Kidney epithelial cell (primary cell): ENCODE data around the gene HOXC10. TPM values are rescaled to one million over a fixed set of nuclear protein-coding genes. Genes with fewer than 3 reads are reported as not detected.

Experiments
- DNase-seq: peaks from one replicate; pipeline ENCODE4 v3.0.0-alpha.2; 2010; ENCODE audit warnings: low read depth
- H3K27me3 ChIP-seq: 2 replicates; pipeline ENCODE4 v1.6.0; 2011; ENCODE audit warnings: low read length; ENCODE audit not compliant: control insufficient read depth, insufficient read depth
- H3K36me3 ChIP-seq: 2 replicates; pipeline ENCODE4 v1.5.1; 2011; ENCODE audit warnings: low read length; ENCODE audit not compliant: control insufficient read depth, insufficient read depth
- H3K4me3 ChIP-seq: 2 replicates; pipeline ENCODE4 v1.5.1; 2011; ENCODE audit warnings: low read depth, mild to moderate bottlenecking, control low read depth, low read length
- total RNA-seq: library from RNA; depleted of rRNA; stranded (reverse); fragments of >200 nt; gene quantifications from 2 replicates; pipeline ENCODE4 v1.2.3, GENCODE V29; 2015
- TF ChIP-seq, protein P1 (sequence below): IDR thresholded peaks from 2 replicates; pipeline ENCODE4 v1.5.1; 2011; ENCODE audit warnings: mild to moderate bottlenecking, moderate library complexity, low read length, control low read depth, inconsistent platforms; ENCODE audit not compliant: insufficient read depth, poor library complexity, severe bottlenecking

Gene HOXC10
- total RNA-seq, 1 donor from 2014 or later: 5.9 TPM

DNA sequence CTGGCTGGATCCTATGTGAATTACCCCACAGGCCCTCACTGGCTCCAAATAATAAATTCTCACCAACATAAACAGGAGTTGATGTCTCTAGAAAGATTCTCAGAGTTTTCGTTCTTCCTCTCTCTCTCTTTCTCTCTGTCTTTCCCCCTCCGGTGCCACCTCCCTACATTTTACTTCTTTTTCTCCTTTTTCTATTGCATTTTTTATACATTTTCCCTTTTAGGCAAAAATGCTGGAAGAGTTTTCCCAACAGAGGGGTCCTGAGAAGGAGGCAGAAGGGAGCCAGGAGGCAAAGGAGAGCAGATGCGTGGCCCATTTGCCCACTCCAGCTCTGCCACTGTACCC lies 42.5 kb downstream of the HOXC10 start:
- Histone ChIP-seq H3K36me3 (no peaks in the 10 kb centered on the region), H3K4me3 (no peak overlapping the region), H3K27me3 (peaks cover 20% of the 10 kb centered on the region)
- TF ChIP-seq, protein P1, sequence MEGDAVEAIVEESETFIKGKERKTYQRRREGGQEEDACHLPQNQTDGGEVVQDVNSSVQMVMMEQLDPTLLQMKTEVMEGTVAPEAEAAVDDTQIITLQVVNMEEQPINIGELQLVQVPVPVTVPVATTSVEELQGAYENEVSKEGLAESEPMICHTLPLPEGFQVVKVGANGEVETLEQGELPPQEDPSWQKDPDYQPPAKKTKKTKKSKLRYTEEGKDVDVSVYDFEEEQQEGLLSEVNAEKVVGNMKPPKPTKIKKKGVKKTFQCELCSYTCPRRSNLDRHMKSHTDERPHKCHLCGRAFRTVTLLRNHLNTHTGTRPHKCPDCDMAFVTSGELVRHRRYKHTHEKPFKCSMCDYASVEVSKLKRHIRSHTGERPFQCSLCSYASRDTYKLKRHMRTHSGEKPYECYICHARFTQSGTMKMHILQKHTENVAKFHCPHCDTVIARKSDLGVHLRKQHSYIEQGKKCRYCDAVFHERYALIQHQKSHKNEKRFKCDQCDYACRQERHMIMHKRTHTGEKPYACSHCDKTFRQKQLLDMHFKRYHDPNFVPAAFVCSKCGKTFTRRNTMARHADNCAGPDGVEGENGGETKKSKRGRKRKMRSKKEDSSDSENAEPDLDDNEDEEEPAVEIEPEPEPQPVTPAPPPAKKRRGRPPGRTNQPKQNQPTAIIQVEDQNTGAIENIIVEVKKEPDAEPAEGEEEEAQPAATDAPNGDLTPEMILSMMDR: no peak
- no peak for DNase-seq

DNA sequence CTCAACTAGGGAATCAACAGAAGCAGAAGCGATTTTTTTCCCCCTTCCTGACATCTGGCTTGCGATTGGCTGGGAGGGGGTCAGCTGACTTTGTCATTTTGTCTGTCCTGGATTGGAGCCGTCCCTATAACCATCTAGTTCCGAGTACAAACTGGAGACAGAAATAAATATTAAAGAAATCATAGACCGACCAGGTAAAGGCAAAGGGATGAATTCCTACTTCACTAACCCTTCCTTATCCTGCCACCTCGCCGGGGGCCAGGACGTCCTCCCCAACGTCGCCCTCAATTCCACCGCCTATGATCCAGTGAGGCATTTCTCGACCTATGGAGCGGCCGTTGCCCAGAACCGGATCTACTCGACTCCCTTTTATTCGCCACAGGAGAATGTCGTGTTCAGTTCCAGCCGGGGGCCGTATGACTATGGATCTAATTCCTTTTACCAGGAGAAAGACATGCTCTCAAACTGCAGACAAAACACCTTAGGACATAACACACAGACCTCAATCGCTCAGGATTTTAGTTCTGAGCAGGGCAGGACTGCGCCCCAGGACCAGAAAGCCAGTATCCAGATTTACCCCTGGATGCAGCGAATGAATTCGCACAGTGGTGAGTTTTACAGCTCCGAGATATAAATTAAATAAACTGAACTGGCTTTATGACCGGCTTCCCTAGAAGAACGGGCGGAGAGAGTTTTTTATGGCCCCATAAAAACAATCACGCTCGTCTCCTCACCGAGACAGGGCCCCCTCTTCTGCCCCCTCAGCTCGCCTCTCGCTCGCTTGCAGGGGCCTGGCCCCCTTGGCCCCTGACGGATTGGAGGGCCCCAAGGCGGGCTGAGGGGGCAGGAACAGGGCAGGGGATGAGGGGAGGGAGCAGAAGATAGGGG lies 43.6 kb downstream of the HOXC10 start, which contains the start of gene HOXC6:
TSS of gene HOXC6 (plus strand) at position 127 of the 888 bp plus-strand sequence. CDS start at position 209, 82 bp downstream.
- TF ChIP-seq, protein P1: no peak
- peak within 1 kb of the TSS; percentile 22 for H3K4me3 ChIP-seq
- no peak for DNase-seq

DNA sequence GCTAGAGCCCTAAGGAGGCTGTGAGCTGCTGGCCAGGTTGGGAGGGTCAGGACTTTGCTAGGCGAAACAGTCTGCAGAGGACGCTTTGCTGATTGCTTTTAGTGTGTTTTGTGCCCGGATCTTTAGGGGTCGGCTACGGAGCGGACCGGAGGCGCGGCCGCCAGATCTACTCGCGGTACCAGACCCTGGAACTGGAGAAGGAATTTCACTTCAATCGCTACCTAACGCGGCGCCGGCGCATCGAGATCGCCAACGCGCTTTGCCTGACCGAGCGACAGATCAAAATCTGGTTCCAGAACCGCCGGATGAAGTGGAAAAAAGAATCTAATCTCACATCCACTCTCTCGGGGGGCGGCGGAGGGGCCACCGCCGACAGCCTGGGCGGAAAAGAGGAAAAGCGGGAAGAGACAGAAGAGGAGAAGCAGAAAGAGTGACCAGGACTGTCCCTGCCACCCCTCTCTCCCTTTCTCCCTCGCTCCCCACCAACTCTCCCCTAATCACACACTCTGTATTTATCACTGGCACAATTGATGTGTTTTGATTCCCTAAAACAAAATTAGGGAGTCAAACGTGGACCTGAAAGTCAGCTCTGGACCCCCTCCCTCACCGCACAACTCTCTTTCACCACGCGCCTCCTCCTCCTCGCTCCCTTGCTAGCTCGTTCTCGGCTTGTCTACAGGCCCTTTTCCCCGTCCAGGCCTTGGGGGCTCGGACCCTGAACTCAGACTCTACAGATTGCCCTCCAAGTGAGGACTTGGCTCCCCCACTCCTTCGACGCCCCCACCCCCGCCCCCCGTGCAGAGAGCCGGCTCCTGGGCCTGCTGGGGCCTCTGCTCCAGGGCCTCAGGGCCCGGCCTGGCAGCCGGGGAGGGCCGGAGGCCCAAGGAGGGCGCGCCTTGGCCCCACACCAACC lies 44.8 kb downstream of the HOXC10 start:
- TF ChIP-seq, protein P1: no peak
- Histone ChIP-seq H3K27me3 (peaks cover 27% of the 10 kb centered on the region), H3K4me3 (no peak overlapping the region), H3K36me3 (no peaks in the 10 kb centered on the region)
- DNase-seq: no peak

More for the DNA sequence above, 43.6 kb downstream of the HOXC10 start, which contains the start of gene HOXC6:
- peaks cover 25% of the 10 kb centered on the region for H3K27me3 ChIP-seq
- no peaks in the 10 kb centered on the region for H3K36me3 ChIP-seq

DNA sequence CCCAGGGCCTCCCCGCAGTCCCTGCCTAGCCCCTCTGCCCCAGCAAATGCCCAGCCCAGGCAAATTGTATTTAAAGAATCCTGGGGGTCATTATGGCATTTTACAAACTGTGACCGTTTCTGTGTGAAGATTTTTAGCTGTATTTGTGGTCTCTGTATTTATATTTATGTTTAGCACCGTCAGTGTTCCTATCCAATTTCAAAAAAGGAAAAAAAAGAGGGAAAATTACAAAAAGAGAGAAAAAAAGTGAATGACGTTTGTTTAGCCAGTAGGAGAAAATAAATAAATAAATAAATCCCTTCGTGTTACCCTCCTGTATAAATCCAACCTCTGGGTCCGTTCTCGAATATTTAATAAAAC lies 45.5 kb downstream of the HOXC10 start:
- no peaks in the 10 kb centered on the region for H3K36me3 ChIP-seq
- no peak overlapping the region for H3K4me3 ChIP-seq
- TF ChIP-seq, protein P1: no peak
- H3K27me3 ChIP-seq: peaks cover 27% of the 10 kb centered on the region
- DNase-seq: no peak

DNA sequence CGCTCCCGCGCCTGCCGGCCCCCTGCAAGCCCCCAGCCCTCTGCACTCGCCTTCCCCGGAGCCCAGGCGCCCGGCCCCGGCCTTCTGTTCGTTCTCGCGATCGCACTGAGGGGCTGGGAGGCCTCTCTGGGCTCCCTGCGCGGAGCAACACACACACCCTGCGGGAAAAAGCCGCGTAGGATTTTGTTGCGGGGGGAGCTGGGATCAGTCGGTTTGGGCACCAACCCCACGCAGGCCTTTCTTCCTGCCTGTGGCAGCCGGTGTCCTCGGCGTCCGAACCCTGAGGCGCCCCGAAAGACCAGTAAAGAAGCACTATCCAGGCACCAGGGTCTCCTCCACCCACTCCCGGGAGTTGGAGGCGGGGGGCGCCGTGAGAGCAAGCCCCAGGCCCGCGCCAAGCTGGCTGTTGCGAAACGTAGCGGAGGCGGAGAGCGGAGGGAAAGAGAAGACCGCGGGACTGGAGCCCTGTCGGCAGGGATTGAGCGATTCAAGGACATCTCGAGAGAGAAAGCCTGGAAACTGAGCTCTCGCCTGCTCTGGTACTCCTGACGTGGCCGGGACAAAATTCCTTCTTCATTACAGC lies 46.0 kb downstream of the HOXC10 start:
- DNase-seq: no peak
- TF ChIP-seq, protein P1: no peak
- no peak overlapping the region for H3K4me3 ChIP-seq
- no peaks in the 10 kb centered on the region for H3K36me3 ChIP-seq
- H3K27me3 ChIP-seq: peaks cover 27% of the 10 kb centered on the region
